HL-60/S4 treated with phorbol 12-myristate 13-acetate at 8.2 ng/mL for 4 days and 3 days (cell line): ENCODE data around the gene RNF4.
"Not testable (repeated sequence)": the region's sequence is repeated elsewhere in the genome, so short reads cannot be mapped to it uniquely, and the experiment has no call there.

Source experiments
- in situ Hi-C: fragments of 300-500 bp; cut with MboI; formaldehyde crosslinking; loops from 2 replicates; pipeline ENCODE4 v1.15.0; 2022; ENCODE audit warnings: low sequenced_read_pairs

RNF4 gene

GRCh38 chr4:2516635-2517034 lies 47.7 kb downstream of the RNF4 start:
- in situ Hi-C loops, result no loop called here

GRCh38 chr4:2526559-2526958 lies 57.7 kb downstream of the RNF4 start:
- in situ Hi-C loops, result no loop called here

GRCh38 chr4:2534904-2535375 lies 66.0 kb downstream of the RNF4 start:
- in situ Hi-C loops, result no loop called here

GRCh38 chr4:2535376-2536192 lies 66.7 kb downstream of the RNF4 start:
- in situ Hi-C loops, result no loop called here

- in situ Hi-C loops, result no loop called here
These were observed 67.5 kb downstream of the RNF4 start, which contains the start of gene FAM193A for GRCh38 chr4:2536193-2537010. TSS of gene FAM193A (plus strand) at chr4:2536647. CDS start at chr4:2536916, 269 bp downstream.

- in situ Hi-C loops, result no loop called here
These were observed 68.3 kb downstream of the RNF4 start for GRCh38 chr4:2537011-2537830.

- in situ Hi-C loops, result not testable (repeated sequence)
These were observed 74.8 kb downstream of the RNF4 start for GRCh38 chr4:2543580-2544191.

GRCh38 chr4:2545321-2546013 lies 76.6 kb downstream of the RNF4 start:
- in situ Hi-C loops, result no loop called here

- in situ Hi-C loops, result no loop called here
These were observed 77.4 kb downstream of the RNF4 start for GRCh38 chr4:2546286-2546823.

- in situ Hi-C loops, result not testable (repeated sequence)
These were observed 78.2 kb downstream of the RNF4 start for GRCh38 chr4:2546961-2547691.

- in situ Hi-C loops, result no loop called here
These were observed 82.2 kb downstream of the RNF4 start for GRCh38 chr4:2551118-2551517.

GRCh38 chr4:2552806-2553205 lies 83.9 kb downstream of the RNF4 start:
- in situ Hi-C loops, result no loop called here

- in situ Hi-C loops, result no loop called here
These were observed 89.4 kb downstream of the RNF4 start for GRCh38 chr4:2558301-2558700.

GRCh38 chr4:2560167-2560566 lies 91.3 kb downstream of the RNF4 start:
- in situ Hi-C loops, result no loop called here
